ELF-1 (cell line): ENCODE results near the gene KAZN.

ENCODE experiments used
- DNase-seq: peaks from one replicate; pipeline ENCODE4 v3.0.0-alpha.2; 2016; ENCODE audit warnings: low read depth, low spot score

KAZN gene

GRCh38 chr1:14794136-14794768 lies 195.8 kb downstream of the KAZN start:
- DNase-seq, result no peak

- DNase-seq, result no peak
Measured at GRCh38 chr1:14794906-14795305, 196.4 kb downstream of the KAZN start.

GRCh38 chr1:14795589-14795988 lies 197.1 kb downstream of the KAZN start:
- DNase-seq, result no peak

DNA sequence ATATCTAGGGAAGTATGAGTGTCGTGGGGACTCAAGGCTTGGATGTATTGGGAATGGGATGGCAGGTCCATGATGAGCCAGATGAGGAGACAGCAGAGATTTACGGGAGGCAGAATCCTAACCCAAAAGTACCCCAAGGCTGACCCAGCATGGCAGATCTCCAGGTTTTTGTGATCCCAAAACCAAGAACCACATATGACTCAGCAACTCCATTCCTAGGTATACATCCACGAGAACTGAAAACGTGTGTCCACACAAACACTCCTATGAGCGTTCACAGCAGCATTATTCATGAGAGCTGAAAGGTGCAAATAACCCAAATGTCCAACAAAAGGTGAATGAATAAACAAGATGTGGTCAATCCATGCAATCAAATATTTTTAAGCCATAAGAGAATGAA lies 201.5 kb downstream of the KAZN start:
- no peak for DNase-seq

DNA sequence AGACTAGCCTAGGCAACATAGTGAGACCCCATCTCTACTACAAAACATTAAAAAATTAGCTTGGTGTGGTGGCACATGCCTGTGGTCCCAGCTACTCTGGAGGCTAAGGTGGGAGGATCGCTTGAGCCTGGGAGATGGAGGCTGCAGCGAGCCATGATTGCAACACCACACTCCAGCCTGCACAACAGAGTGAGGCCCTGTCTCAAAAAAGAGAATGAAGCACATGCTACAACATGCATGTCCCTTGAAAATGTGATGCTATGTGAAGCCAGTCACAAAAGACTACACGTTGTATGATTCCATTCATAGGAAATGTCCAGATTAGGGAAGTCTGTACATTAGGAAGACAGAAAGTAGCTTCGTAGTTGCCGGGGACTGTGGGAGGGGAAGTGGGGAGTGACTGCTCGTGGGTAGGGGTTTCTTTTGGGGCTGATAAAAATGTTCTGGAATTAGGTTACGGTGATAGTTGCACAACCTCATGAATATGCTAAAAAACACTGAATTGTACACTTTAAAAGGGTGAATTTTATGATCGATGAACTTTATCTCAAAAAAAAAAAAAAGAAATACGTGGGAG lies 202.1 kb downstream of the KAZN start:
- DNase-seq, result no peak

DNA sequence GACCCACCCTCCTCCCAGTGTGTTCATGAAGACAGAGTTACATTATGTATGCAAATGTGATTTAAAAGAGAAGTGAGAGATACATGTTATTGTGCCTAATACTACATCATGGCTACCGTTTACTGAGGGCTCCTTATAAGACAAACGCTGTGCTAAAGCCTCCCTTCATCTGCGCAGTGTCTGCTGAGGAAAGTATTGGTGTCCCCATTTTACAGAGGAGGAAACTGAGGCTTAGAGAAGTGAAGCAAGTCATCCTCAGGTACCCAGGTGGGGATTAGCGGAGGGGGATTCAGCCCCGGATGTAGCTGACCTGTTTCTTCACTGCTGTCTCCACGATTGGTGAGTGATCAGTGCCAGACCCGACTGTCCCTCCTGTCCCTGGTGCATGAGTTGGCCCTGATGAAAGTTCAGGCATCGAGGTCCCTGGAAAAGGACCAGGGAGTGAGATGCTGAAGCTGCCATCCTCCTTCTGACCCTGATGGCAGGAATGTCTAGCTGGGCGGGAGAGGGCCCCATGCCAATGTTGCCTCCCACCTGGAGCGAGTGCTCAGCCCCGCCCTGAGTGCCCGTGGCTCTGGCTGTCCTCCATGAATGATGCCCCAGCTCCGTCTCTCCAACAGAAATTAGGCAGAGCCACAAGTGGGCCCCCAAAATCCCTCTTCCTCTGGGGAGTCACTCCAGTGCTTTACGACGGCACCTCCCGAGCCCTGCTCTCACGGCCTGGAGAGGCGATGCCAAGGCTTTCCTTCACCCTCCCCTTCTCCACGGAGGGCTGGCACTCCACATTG lies 204.7 kb downstream of the KAZN start:
- no peak for DNase-seq

GRCh38 chr1:14804626-14805025 lies 206.1 kb downstream of the KAZN start:
- DNase-seq, result peak; percentile 30

DNA sequence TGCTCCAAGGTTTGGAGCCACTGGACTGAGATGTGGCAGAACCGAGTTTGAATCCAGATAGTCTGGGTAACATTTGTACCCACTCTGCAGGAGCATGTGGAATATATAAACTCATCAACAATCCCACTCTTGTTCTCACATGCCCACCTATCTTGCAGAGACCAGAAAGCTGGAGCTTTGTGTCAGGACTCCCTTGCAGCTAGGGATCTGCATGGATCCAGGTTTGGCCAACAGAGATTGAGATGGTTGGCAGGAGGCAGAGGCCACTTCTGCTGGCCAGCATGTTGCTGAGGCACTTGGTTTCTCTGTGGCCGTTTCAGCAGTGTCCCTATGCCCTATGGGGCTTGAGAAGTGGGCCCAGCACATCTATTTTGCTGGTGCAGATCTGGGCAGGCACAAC lies 208.3 kb downstream of the KAZN start:
- DNase-seq, result no peak

- no peak for DNase-seq
Measured at GRCh38 chr1:14808768-14809167, 210.3 kb downstream of the KAZN start.

DNA sequence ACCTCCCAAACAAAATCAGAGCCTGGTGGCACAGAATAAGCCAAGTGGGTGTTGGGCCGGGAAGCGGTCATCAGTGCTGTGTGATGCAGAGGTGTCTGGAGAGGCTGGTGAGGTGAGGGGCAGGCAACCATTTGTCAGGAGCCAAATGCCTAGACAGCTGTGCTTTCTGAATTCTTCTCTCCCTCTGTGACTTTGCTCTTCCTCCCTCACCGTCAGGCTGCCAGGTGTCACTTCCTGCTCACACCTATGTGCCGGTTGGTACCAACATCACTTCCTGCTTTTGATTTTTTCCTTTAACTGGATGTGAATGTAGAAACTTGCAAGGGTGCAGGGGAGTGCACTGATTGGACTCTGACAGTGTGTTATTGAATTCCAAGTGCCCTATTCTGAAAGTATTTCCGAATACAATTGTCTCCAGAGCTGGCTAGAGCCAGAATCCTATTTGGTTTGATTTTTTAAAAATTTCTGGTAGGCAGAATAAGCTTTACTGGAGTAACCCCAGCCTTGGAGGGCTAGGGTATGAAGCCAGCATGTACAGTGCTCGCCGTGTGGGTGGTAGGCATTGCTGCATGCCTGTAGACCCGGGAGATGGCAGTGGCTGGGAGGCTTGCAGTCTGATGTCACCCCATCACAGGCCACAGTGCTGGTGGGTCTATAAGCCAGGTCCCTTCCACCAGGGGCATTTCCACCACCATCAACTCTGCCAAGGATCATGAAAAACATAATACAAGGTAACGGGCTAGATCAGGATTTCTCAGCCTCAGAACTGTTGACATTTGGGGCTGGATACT lies 210.9 kb downstream of the KAZN start:
- DNase-seq, result no peak

DNA sequence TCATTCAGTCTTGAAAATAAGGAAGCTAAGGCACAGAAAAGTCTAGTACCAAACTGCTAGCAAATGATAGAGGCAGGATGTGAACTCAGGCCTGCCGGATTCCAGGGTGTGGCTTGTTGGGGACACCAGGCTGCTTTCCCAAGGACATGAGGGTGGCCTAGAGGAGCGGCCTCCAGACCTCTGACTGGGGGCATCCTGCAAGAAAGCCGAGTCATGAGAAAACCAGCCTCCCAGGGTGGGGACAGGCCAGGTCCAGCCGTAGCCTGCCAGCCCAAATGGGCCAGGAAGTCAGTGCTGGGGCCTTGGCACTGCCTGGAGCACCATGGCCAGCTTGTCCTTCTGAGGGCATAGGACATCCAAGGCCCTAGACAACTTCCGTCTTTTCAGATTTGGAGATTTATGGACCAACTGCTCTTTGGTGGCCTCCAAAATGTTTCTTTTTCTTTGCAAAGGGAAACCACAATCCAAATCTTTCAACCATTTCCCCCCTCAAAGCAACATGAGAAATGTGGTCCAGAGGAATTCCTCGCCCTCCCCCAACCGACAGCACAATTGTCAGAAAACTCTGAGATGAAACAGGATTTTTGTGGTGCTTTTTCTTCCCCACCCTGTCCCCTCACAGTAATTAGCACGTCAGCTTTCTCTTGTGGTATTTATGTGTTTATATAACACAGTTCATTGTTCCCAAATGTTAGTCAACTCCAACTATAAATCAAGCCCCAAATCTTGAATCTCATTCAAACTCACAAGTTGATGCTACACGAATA lies 212.3 kb downstream of the KAZN start:
- DNase-seq, result no peak

- DNase-seq, result no peak
Measured at GRCh38 chr1:14811573-14811972, 213.1 kb downstream of the KAZN start.

DNA sequence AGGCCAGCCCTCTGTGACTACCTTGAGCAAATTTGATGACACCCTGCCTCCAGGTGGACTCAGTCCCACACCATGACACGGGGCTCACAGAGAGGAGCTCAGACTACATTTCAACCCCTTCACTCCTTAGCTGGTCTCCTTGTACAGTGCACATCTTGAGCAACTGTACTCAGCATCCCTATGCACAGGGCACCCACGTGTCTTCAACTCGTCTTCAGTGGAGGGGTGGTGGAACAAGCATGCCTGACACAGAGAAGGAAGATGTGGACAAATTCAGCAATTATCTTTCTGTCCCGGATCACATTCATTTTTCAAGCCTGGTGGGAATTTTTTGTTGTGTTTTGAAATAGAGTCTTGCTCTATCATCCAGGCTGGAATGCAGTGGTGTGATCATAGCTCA lies 213.7 kb downstream of the KAZN start:
- DNase-seq, result no peak

DNA sequence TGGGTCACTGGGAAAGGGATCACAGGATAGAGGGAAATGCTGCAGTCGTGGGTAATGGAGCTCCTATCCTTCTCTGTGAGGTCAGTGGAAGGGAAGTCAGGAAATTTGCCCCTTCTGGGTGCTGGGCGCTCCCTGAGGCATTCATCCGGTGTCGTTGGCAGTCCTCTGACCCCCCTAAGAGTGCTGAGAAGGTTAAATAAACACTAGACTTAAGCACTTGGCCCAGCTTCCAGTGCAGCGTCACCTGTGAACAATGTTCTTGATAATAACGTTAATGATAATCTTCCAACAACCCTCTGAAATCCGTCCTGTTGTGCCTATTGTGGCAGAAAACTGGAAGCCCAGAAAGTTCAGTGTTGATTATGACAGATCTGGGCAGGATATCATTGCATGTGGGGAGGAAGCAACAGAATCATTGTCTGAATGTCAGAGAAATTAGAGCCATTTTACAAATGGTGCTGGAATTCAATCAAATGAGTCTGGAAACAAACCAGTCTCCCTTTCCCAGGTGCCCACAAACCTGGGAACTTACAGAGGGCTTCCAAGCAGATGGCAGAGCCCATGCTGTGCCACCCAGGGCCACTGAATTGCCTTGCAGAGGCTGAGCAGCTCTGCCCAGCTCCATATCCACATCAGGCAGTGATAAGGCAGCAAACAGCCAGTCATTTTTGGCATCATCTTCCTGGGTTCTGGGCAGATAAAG lies 216.8 kb downstream of the KAZN start:
- no peak for DNase-seq

DNA sequence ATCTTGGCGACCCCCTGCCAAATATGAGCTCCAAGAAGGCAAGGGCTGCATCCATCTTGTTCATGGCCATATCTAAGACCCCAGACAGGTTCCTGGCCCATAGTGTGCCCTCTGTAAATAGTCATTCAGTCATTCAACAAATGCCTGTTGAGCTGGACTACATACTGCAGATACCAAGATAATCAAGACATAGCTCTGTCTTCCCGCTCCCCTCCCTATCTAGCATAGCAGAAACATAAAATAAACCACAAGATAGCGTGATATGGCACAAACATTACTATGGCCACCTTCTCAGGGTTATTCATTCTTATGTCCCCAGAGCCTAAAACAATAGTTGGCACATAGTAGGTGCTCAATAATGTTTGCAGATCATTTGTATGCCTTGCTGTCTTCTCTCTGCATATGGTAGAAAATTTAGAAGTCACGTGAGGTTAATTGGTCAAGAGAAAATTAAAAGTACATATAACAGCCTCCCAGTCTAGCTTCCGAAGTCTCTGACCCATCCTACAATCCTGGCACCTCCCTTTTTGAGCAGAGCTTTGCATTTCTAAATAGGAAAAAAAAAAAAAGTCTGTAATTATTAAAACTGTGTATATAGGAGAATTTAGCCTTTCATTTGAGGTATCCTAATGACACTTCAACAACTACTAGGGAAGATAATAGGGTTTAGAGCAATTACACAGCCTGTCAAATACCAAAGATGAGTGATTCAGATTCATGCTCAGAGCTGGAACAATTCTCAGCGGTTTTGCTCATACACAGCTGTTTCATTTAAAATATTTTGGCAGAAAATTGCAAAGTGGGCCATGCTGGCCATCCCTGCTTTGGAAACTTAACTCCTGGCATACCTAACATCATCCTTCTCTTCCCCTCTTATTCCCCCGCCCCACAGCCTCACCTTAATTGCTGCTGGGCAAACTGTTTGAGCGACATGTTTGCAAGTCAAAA lies 219.0 kb downstream of the KAZN start:
- no peak for DNase-seq

DNA sequence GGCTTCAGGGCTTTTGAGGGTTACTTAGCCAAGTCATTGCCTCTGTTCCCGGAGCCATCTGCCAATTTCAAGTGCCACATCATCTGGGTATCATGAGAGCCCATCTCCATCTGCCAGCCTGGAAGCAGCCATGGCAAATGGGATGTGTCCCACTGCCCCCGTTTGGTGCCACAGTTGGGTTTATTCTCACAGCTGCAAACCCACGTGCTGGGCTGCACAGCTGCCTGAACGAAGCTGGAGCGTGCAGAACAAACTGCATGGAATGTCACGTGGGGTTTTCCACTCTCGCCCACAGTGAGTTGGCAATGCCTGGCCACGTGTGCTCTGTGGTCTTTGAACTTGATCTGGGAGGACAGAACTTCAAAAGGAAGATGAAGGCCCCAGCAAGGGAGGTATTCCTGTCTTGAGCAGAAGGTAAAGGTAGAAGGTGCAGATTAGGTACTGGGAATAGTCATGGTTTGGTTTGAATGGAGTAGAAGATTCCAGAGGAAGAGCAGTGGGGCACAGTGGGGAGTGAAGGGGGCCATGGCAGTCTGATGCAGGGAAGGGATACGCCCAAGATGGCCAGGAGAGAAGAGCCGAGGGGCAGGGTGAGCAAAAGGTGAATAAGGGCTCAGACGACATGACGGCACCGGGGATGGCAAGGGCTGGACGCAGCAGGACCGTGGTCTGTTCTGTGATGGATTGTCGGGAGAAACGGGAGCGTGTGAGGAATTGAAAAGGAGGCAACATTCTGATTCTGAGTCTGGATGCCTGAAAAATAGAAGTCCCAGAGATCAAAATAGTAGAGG lies 222.0 kb downstream of the KAZN start:
- DNase-seq, result no peak

DNA sequence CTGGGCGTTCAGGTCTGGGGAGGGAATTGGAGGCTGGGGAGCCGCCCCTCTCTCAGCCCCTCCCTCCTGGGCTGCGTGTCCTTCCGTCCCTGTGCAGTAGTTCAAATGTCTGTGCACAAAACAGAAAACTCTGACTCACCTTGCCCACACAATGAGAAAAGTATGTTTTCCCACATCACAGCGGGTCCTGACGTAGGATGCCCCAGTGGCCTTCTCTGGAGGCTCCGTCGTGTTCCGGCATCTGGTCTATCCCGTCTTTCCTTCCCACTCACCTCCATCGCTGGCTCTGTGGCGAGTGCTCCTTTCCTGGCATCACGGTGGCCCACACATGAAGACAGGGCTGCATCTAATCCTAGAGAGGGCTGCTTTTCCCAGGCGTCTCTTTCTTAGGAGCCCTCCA lies 224.0 kb downstream of the KAZN start:
- DNase-seq, result no peak

DNA sequence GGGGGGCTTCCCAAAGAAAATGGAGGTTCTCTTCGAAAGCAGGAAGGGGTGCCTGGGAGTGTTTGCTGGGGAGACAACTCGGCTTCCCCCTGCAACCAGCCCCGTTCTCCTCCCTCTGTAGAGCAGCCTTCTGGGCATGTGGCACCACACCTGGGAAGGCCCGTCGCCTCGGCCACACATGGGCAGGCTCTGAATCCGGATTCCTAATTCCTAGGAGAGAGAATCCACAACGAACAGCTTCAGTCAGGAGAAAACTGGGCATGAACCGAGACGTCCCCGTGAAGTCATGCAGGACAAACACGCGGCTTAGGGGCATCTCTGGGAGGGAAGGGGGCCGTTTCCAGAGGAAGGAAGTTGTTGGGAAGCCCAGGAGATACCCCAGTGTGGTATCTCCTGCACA lies 224.5 kb downstream of the KAZN start:
- DNase-seq, result no peak

GRCh38 chr1:14824314-14824915 lies 225.9 kb downstream of the KAZN start:
- no peak for DNase-seq
